H1 (cell line): ENCODE data around the gene MS4A7. TPM values are rescaled to one million over a fixed set of nuclear protein-coding genes. Genes with fewer than 3 reads are reported as not detected.

ENCODE experiments used
- CTCF ChIA-PET: fragments of 300-600 bp; sonication (Branson Sonifier 250); formaldehyde crosslinking; loops from one replicate; lab custom pipeline; 2021; ENCODE audit not compliant: partially characterized antibody; lab: Charles Lee
- POLR2A ChIA-PET: fragments of 300-600 bp; sonication (Branson Sonifier 250); formaldehyde crosslinking; loops from one replicate; lab custom pipeline; 2021; ENCODE audit warnings: inconsistent platforms; ENCODE audit not compliant: partially characterized antibody; lab: Charles Lee
- DNase-seq, 2 experiments: peaks; one replicate each; pipeline versions ENCODE4 v3.0.0 to v3.0.0-alpha.2; 2010 to 2022; ENCODE audit warnings: low spot score in 2 of 2, low read depth in 1 of 2, mixed read lengths in 1 of 2
- FAIRE-seq: peaks from 2 replicates; lab custom pipeline; 2011; peaks lifted over from hg19 to GRCh38; lab: Jason Lieb, UNC
- H2AFZ ChIP-seq: 2 replicates; pipeline ENCODE4 v1.8.1; 2012; ENCODE audit warnings: low read length, inconsistent platforms
- H2AK5ac ChIP-seq: 2 replicates; pipeline ENCODE4 v1.6.1; 2013; ENCODE audit warnings: low read depth, low read length
- H2BK120ac ChIP-seq: replicated peaks from 2 replicates; pipeline ENCODE3; 2013; ENCODE audit warnings: low read depth, low read length, inconsistent platforms
- H2BK12ac ChIP-seq: 2 replicates; pipeline ENCODE4 v1.6.1; 2013; ENCODE audit warnings: low read depth, low read length
- H2BK15ac ChIP-seq: 2 replicates; pipeline ENCODE4 v1.6.1; 2013; ENCODE audit warnings: low read length
- H2BK20ac ChIP-seq: 2 replicates; pipeline ENCODE4 v1.6.1; 2013; ENCODE audit warnings: low read length
- H2BK5ac ChIP-seq: 2 replicates; pipeline ENCODE4 v1.6.1; 2013; ENCODE audit warnings: low read depth, low read length
- H3K14ac ChIP-seq: 2 replicates; pipeline ENCODE4 v1.6.1; 2013; ENCODE audit warnings: inconsistent platforms; ENCODE audit not compliant: insufficient read length
- H3K18ac ChIP-seq: 2 replicates; pipeline ENCODE4 v1.6.1; 2013; ENCODE audit warnings: low read length; ENCODE audit errors: extremely low read depth
- H3K23ac ChIP-seq: 2 replicates; pipeline ENCODE4 v1.6.1; 2013; ENCODE audit warnings: inconsistent platforms; ENCODE audit not compliant: insufficient read length
- H3K23me2 ChIP-seq: 2 replicates; pipeline ENCODE4 v1.6.1; 2013; ENCODE audit warnings: low read depth, low read length
- H3K27ac ChIP-seq: 2 replicates; pipeline ENCODE4 v1.6.1; 2011; ENCODE audit warnings: low read depth, low read length, inconsistent platforms
- H3K27me3 ChIP-seq, 4 experiments: replicated peaks in 1 of 4; 1 replicate in 1 of 4; 2 replicates in 3 of 4; pipeline versions ENCODE4 v1.6.1 to v1.8.1; 2011 to 2013; ENCODE audit warnings: low read length in 3 of 4, mild to moderate bottlenecking in 3 of 4, inconsistent platforms in 2 of 4, mixed read lengths in 2 of 4, moderate library complexity in 1 of 4; ENCODE audit not compliant: control insufficient read depth in 3 of 4, insufficient read depth in 3 of 4; ENCODE audit errors: extremely low read depth in 1 of 4
- H3K36me3 ChIP-seq, 4 experiments: 2 replicates each; pipeline versions ENCODE4 v1.6.1 to v1.8.1; 2011 to 2013; ENCODE audit warnings: mild to moderate bottlenecking in 4 of 4, low read length in 3 of 4, moderate library complexity in 2 of 4, control low read depth in 1 of 4, inconsistent platforms in 1 of 4; ENCODE audit not compliant: insufficient read depth in 4 of 4, control insufficient read depth in 2 of 4
- H3K4ac ChIP-seq: replicated peaks from 2 replicates; pipeline ENCODE3; 2013; ENCODE audit warnings: low read length, low read depth, mixed read lengths, inconsistent platforms; ENCODE audit not compliant: insufficient read length
- H3K4me1 ChIP-seq, 4 experiments: replicated peaks in 1 of 4; 1 replicate in 1 of 4; 2 replicates in 3 of 4; pipeline versions ENCODE4 v1.6.1 to v1.8.1; 2011 to 2013; ENCODE audit warnings: low read length in 3 of 4, inconsistent platforms in 2 of 4, mixed read lengths in 1 of 4; ENCODE audit not compliant: insufficient read depth in 4 of 4, control insufficient read depth in 3 of 4
- H3K4me2 ChIP-seq, 2 experiments: 2 replicates each; pipeline versions ENCODE4 v1.6.1 to v1.8.1; 2011 to 2013; ENCODE audit warnings: low read depth in 2 of 2, low read length in 2 of 2, control low read depth in 1 of 2, inconsistent platforms in 1 of 2, mild to moderate bottlenecking in 1 of 2; ENCODE audit not compliant: insufficient read depth in 1 of 2
- H3K4me3 ChIP-seq, 4 experiments: fragments of 200-600, 300-600 bp in 1 of 4; sonication (generic), shearing (Covaris generic), sonication (Bioruptor Twin) in 1 of 4; 2 replicates each; pipeline versions ENCODE4 v1.5.1 to v1.8.1; 2011 to 2016; ENCODE audit warnings: low read length in 4 of 4, low read depth in 3 of 4, control low read depth in 2 of 4, inconsistent platforms in 2 of 4, mild to moderate bottlenecking in 2 of 4, mixed read lengths in 1 of 4, moderate library complexity in 1 of 4; ENCODE audit not compliant: insufficient read depth in 2 of 4; ENCODE audit errors: extremely low read depth in 1 of 4
- H3K56ac ChIP-seq: replicated peaks from 2 replicates; pipeline ENCODE3; 2013; ENCODE audit warnings: low read depth, mild to moderate bottlenecking, mixed read lengths, low read length, inconsistent platforms; ENCODE audit not compliant: insufficient read length
- H3K79me1 ChIP-seq: 2 replicates; pipeline ENCODE4 v1.6.1; 2013; ENCODE audit warnings: low read depth, low read length, control low read depth
- H3K79me2 ChIP-seq, 2 experiments: 2 replicates each; pipeline versions ENCODE4 v1.6.1 to v1.8.1; 2012 to 2013; ENCODE audit warnings: low read length in 2 of 2, mild to moderate bottlenecking in 2 of 2, inconsistent platforms in 1 of 2; ENCODE audit not compliant: insufficient read depth in 2 of 2, control insufficient read depth in 1 of 2
- H3K9ac ChIP-seq, 4 experiments: replicated peaks in 1 of 4; 1 replicate in 1 of 4; 2 replicates in 3 of 4; pipeline versions ENCODE4 v1.6.1 to v1.8.1; 2011 to 2013; ENCODE audit warnings: low read depth in 3 of 4, low read length in 3 of 4, control low read depth in 2 of 4, mild to moderate bottlenecking in 2 of 4, moderate library complexity in 2 of 4, inconsistent platforms in 1 of 4; ENCODE audit errors: extremely low read depth in 1 of 4
- H3K9me3 ChIP-seq, 2 experiments: 2 replicates each; pipeline versions ENCODE4 v1.6.1 to v1.8.1; 2012 to 2013; ENCODE audit warnings: mild to moderate bottlenecking in 2 of 2, moderate library complexity in 2 of 2, control low read depth in 1 of 2, inconsistent platforms in 1 of 2, low read depth in 1 of 2, low read length in 1 of 2, mixed read lengths in 1 of 2; ENCODE audit not compliant: insufficient read depth in 2 of 2
- H4K20me1 ChIP-seq, 2 experiments: replicated peaks in 1 of 2; 2 replicates each; pipeline versions ENCODE3 to v1.8.1; 2011 to 2013; ENCODE audit warnings: inconsistent platforms in 2 of 2, low read length in 2 of 2, mild to moderate bottlenecking in 1 of 2; ENCODE audit not compliant: insufficient read depth in 2 of 2, control insufficient read depth in 1 of 2
- H4K5ac ChIP-seq: 2 replicates; pipeline ENCODE4 v1.6.1; 2013; ENCODE audit warnings: low read length, low read depth, mixed read lengths, inconsistent platforms; ENCODE audit not compliant: insufficient read length
- H4K8ac ChIP-seq: 2 replicates; pipeline ENCODE4 v1.8.0; 2013; ENCODE audit warnings: mild to moderate bottlenecking, moderate library complexity, low read length, inconsistent platforms; ENCODE audit not compliant: insufficient read depth; ENCODE audit errors: extremely low read depth
- H4K91ac ChIP-seq: replicated peaks from 2 replicates; pipeline ENCODE3; 2013; ENCODE audit warnings: low read length, mixed read lengths, inconsistent platforms; ENCODE audit not compliant: insufficient read length
- RAD21 ChIP-seq, 2 experiments: IDR thresholded peaks in 1 of 2; conservative IDR thresholded peaks in 1 of 2; 2 replicates each; pipeline ENCODE4 v1.6.1; 2011; ENCODE audit warnings: low read depth in 2 of 2, low read length in 2 of 2, improper control_type of control experiment in 1 of 2, inconsistent platforms in 1 of 2, mild to moderate bottlenecking in 1 of 2, moderate library complexity in 1 of 2
- RXRA ChIP-seq: IDR thresholded peaks from 2 replicates; pipeline ENCODE4 v1.6.1; 2011; ENCODE audit warnings: low read depth, mild to moderate bottlenecking, low read length, moderate library complexity; ENCODE audit not compliant: insufficient read depth
- SIN3A ChIP-seq, 2 experiments: IDR thresholded peaks in 1 of 2; conservative IDR thresholded peaks in 1 of 2; 2 replicates each; pipeline ENCODE4 v1.6.1; 2011 to 2012; ENCODE audit warnings: low read length in 2 of 2, improper control_type of control experiment in 1 of 2, low read depth in 1 of 2, mild to moderate bottlenecking in 1 of 2
- WGBS, 2 experiments: shearing (Covaris generic) in 1 of 2; methylation state at CpG; one replicate each; pipeline versions ENCODE4 v1.1.6 to v1.1.7; 2013 to 2015; ENCODE audit warnings: low lambda C conversion rate in 2 of 2, mixed read lengths in 2 of 2, inconsistent platforms in 1 of 2, low coverage in 1 of 2, missing lambda C conversion rate in 1 of 2; ENCODE audit not compliant: insufficient replicate concordance in 2 of 2, insufficient coverage in 1 of 2, insufficient read length in 1 of 2; ENCODE audit errors: extremely low coverage in 1 of 2, missing lambda C conversion rate in 1 of 2; 5-methylcytosine and 5-hydroxymethylcytosine counted together
- polyA plus RNA-seq, 7 experiments: library from polyadenylated mRNA; depleted of rRNA in 3 of 7; stranded (reverse) in 5 of 7; unstranded in 2 of 7; fragments of >200 nt in 5 of 7; fragments of 200-250 nt in 2 of 7; gene quantifications; 1 replicate in 5 of 7; 2 replicates in 1 of 7; 4 replicates in 1 of 7; pipeline versions ENCODE4 v1.2.1 to v1.2.3, GENCODE V29; 2011 to 2013; ENCODE audit warnings: missing spikeins in 2 of 7, mixed read lengths in 2 of 7
- total RNA-seq: library from RNA; stranded (reverse); fragmentation: NEBNext Ultra II Directional; extraction: Animal tissue kit (Norgen Biotek cat#: 25700); gene quantifications from 2 replicates; pipeline ENCODE4 v1.2.1, GENCODE V29; 2021
- TF ChIP-seq, protein P1 (sequence below), 3 experiments: IDR thresholded peaks; 1 replicate in 2 of 3; 2 replicates in 1 of 3; pipeline versions ENCODE4 v1.5.1 to v1.6.1; 2011; ENCODE audit warnings: low read length in 3 of 3, mild to moderate bottlenecking in 3 of 3, inconsistent platforms in 2 of 3, low read depth in 1 of 3, moderate library complexity in 1 of 3; ENCODE audit not compliant: insufficient read depth in 1 of 3; ENCODE audit errors: control extremely low read depth in 1 of 3

Gene MS4A7
- total and polyA plus RNA-seq, 2 of the 8 experiments (the other 6 are each of a cell fraction or from before 2014, with no cell fraction given), result not detected

DNA sequence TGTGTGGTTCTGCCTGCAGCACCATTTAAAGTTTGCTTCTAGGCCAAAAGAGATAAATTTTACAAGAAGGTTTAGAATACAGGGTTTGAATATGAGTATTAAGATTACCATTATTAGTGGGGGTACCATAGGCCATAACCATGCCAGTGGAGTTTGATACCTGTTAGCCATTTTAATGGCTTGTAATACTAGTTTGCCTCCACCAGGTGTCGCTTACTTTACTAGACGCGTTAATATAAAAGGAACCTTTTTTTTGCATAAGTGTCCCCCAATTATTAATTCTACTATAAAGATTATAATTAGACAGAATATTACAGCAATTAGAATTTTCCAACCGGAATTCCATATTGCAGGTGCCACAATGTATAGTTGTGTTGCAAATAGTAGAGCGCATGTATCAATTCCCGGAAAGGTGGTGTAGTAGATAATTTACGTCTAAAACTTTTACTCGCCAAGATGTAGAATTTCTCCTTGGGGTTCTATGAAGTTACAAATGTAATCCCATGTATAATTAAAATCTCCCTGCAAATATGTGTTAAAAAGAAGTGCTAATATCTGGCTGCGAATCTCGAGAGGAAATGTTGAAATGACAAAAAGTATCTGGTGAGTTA lies 35.1 kb upstream of the MS4A7 start:
- H2BK12ac ChIP-seq, result no peak overlapping the region
- no peak overlapping the region; the same call in 1 of the 2 replicates for H2BK15ac ChIP-seq
- no peaks in the 10 kb centered on the region for H3K27me3 ChIP-seq
- DNase-seq (no peak), FAIRE-seq (no peak)
- no peaks in the 10 kb centered on the region for H3K9me3 ChIP-seq
- H3K56ac ChIP-seq, result no peak overlapping the region
- 76% methylated on average over 10 of the region's 10 CpGs; no CpG with 5 or more reads in 1 of the 2 experiments for WGBS, 2 experiments
- no peaks in the 10 kb centered on the region for H3K79me1 ChIP-seq
- no peak overlapping the region for H3K14ac ChIP-seq
- no peak overlapping the region for H3K9ac ChIP-seq
- no peak overlapping the region for H2AFZ ChIP-seq
- no peak overlapping the region for H4K8ac ChIP-seq
- ChIA-PET CTCF (interaction anchor here (0.7 to 8.4 kb wide), 37 partner anchors 9 to 526 kb away, joined by 3 to 115 read pairs (median 4); partner anchors contain the start of gene MS4A14), POLR2A (no interaction called here)
- H3K27ac ChIP-seq, result no peak overlapping the region
- no peak overlapping the region for H2BK120ac ChIP-seq
- no peak overlapping the region for H4K5ac ChIP-seq
- H3K23ac ChIP-seq, result no peak overlapping the region
- H2BK20ac ChIP-seq, result no peak overlapping the region
- H3K4me1 ChIP-seq, result peaks cover 0 to 4% (median 0%) of the 10 kb centered on the region in 4 experiments; a peak in 1 of 7 replicates
- H3K36me3 ChIP-seq, result no peaks in the 10 kb centered on the region
- no peak overlapping the region for H3K4me3 ChIP-seq
- no peaks in the 10 kb centered on the region for H3K79me2 ChIP-seq
- no peaks in the 10 kb centered on the region for H3K23me2 ChIP-seq
- no peak overlapping the region for H2AK5ac ChIP-seq
- H4K91ac ChIP-seq, result no peak overlapping the region
- H3K18ac ChIP-seq, result no peak overlapping the region
- TF ChIP-seq, protein P1, sequence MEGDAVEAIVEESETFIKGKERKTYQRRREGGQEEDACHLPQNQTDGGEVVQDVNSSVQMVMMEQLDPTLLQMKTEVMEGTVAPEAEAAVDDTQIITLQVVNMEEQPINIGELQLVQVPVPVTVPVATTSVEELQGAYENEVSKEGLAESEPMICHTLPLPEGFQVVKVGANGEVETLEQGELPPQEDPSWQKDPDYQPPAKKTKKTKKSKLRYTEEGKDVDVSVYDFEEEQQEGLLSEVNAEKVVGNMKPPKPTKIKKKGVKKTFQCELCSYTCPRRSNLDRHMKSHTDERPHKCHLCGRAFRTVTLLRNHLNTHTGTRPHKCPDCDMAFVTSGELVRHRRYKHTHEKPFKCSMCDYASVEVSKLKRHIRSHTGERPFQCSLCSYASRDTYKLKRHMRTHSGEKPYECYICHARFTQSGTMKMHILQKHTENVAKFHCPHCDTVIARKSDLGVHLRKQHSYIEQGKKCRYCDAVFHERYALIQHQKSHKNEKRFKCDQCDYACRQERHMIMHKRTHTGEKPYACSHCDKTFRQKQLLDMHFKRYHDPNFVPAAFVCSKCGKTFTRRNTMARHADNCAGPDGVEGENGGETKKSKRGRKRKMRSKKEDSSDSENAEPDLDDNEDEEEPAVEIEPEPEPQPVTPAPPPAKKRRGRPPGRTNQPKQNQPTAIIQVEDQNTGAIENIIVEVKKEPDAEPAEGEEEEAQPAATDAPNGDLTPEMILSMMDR (IDR thresholded peaks at IDR 0.05; ENCODE audit: control extremely low read depth in 1 of 3, insufficient read depth in 1 of 3, low read depth in 1 of 3, low read length in 3 of 3), result peak in 2 of 3 experiments; percentile 40 to 42; a peak in 2 of 4 replicates
- no peak for TF ChIP-seq RXRA
- TF ChIP-seq SIN3A (conservative IDR thresholded peaks at IDR 0.05 in 1 of 2, IDR thresholded peaks at IDR 0.05 in 1 of 2; ENCODE audit: low read depth in 1 of 2, low read length in 2 of 2), result no peak
- TF ChIP-seq RAD21 (IDR thresholded peaks at IDR 0.05 in 1 of 2, conservative IDR thresholded peaks at IDR 0.05 in 1 of 2; ENCODE audit: low read depth in 2 of 2, low read length in 2 of 2), result peak; percentile 20 to 23; a peak in 2 of 4 replicates
- no peaks in the 10 kb centered on the region for H4K20me1 ChIP-seq
- no peak overlapping the region for H2BK5ac ChIP-seq
- H3K4me2 ChIP-seq, result no peak overlapping the region
- H3K4ac ChIP-seq, result no peak overlapping the region
